IPS-NIHi7 (cell line): ENCODE measurements around the gene EDC3.
"Not testable (repeated sequence)": the region's sequence is repeated elsewhere in the genome, so short reads cannot be mapped to it uniquely, and the experiment has no call there.

Source experiments
- DNase-seq: peaks from one replicate; pipeline ENCODE4 v3.0.0; 2012; ENCODE audit warnings: mixed read lengths; ENCODE audit errors: extremely low spot score

The EDC3 gene

GRCh38 chr15:74709892-74710291 lies 14.1 kb upstream of the EDC3 start:
- DNase-seq: no peak

- DNase-seq: no peak
Observed at GRCh38 chr15:74709011-74709410, 13.2 kb upstream of the EDC3 start.

GRCh38 chr15:74696808-74697207 lies 984 bp upstream of the EDC3 start:
- no peak for DNase-seq

- DNase-seq: no peak
Observed at GRCh38 chr15:74696398-74696729, 540 bp upstream of the EDC3 start.

GRCh38 chr15:74692327-74692726 lies 3.5 kb downstream of the EDC3 start:
- DNase-seq: no peak

GRCh38 chr15:74683758-74684157 lies 12.1 kb downstream of the EDC3 start:
- DNase-seq: no peak

- DNase-seq: no peak
Observed at GRCh38 chr15:74682954-74683353, 12.9 kb downstream of the EDC3 start.

GRCh38 chr15:74680456-74680855 lies 15.4 kb downstream of the EDC3 start:
- no peak for DNase-seq

GRCh38 chr15:74676801-74677200 lies 19.0 kb downstream of the EDC3 start:
- no peak for DNase-seq

GRCh38 chr15:74674161-74674560 lies 21.7 kb downstream of the EDC3 start:
- DNase-seq: no peak

- no peak for DNase-seq
Observed at GRCh38 chr15:74669627-74670026, 26.2 kb downstream of the EDC3 start.

- DNase-seq: no peak
Observed at GRCh38 chr15:74667975-74668374, 27.8 kb downstream of the EDC3 start.

- no peak for DNase-seq
Observed at GRCh38 chr15:74664670-74665069, 31.2 kb downstream of the EDC3 start.

GRCh38 chr15:74664028-74664616 lies 31.7 kb downstream of the EDC3 start:
- no peak for DNase-seq

- DNase-seq: no peak
Observed at GRCh38 chr15:74663303-74664027, 32.4 kb downstream of the EDC3 start.

GRCh38 chr15:74662064-74662860 lies 33.6 kb downstream of the EDC3 start:
- DNase-seq: no peak

- DNase-seq: not testable (repeated sequence)
Observed at GRCh38 chr15:74661280-74661679, 34.5 kb downstream of the EDC3 start.

GRCh38 chr15:74657846-74658245 lies 38.0 kb downstream of the EDC3 start:
- DNase-seq: no peak

GRCh38 chr15:74656935-74657535 lies 38.8 kb downstream of the EDC3 start:
- DNase-seq: no peak

GRCh38 chr15:74655424-74655823 lies 40.4 kb downstream of the EDC3 start:
- DNase-seq: no peak

GRCh38 chr15:74653426-74654102 lies 42.3 kb downstream of the EDC3 start:
- DNase-seq: no peak

GRCh38 chr15:74651242-74651741 lies 44.5 kb downstream of the EDC3 start:
- DNase-seq: no peak
